HUES64 (cell line): Measurements from ENCODE around the gene ZDHHC18.
A peak's percentile ranks its signal among the peaks of the same experiment; 100 is the strongest.

Source experiments
- H3K27ac ChIP-seq: 2 replicates; pipeline ENCODE4 v1.7.0; 2013; ENCODE audit warnings: low read depth, low read length, inconsistent platforms
- H3K27me3 ChIP-seq: 2 replicates; pipeline ENCODE4 v1.6.1; 2013; ENCODE audit warnings: mild to moderate bottlenecking, low read length; ENCODE audit not compliant: insufficient read depth
- H3K36me3 ChIP-seq: 2 replicates; pipeline ENCODE4 v1.6.1; 2013; ENCODE audit warnings: mild to moderate bottlenecking, low read length; ENCODE audit not compliant: insufficient read depth
- H3K4me1 ChIP-seq: 2 replicates; pipeline ENCODE4 v1.6.1; 2013; ENCODE audit warnings: mild to moderate bottlenecking, low read length, moderate library complexity; ENCODE audit not compliant: insufficient read depth
- H3K4me3 ChIP-seq: 2 replicates; pipeline ENCODE4 v1.5.1; 2013; ENCODE audit warnings: mild to moderate bottlenecking, low read length, moderate library complexity
- H3K9ac ChIP-seq: 2 replicates; pipeline ENCODE4 v1.6.1; 2013; ENCODE audit warnings: mild to moderate bottlenecking, low read depth, low read length
- H3K9me3 ChIP-seq: 2 replicates; pipeline ENCODE4 v1.6.1; 2013; ENCODE audit warnings: low read depth, low read length; ENCODE audit not compliant: insufficient read depth
- WGBS: fragments of 150-250, 120-280 bp; methylation state at CpG from one replicate; pipeline ENCODE4 v1.1.7; 2013; ENCODE audit warnings: missing lambda C conversion rate; 5-methylcytosine and 5-hydroxymethylcytosine counted together

ZDHHC18 gene

GRCh38 chr1:26786437-26787380, 39.8 kb upstream of the ZDHHC18 start:
- H3K27ac ChIP-seq: peak overlapping the region; percentile 97
- peak overlapping the region; percentile 93 for H3K9ac ChIP-seq
- H3K4me1 ChIP-seq: peaks cover 38% of the 10 kb centered on the region
- 39% methylated on average over 12 of the region's 12 CpGs for WGBS
- H3K36me3 ChIP-seq: peaks cover 19% of the 10 kb centered on the region
- no peaks in the 10 kb centered on the region for H3K27me3 ChIP-seq
- H3K9me3 ChIP-seq: no peaks in the 10 kb centered on the region
- H3K4me3 ChIP-seq: peak overlapping the region; percentile 83

GRCh38 chr1:26787381-26787705, 39.1 kb upstream of the ZDHHC18 start:
- Histone ChIP-seq H3K36me3 (peaks cover 13% of the 10 kb centered on the region), H3K4me1 (peaks cover 38% of the 10 kb centered on the region), H3K9ac (peak overlapping the region; percentile 93), H3K27me3 (no peaks in the 10 kb centered on the region), H3K4me3 (peak overlapping the region; percentile 83), H3K27ac (peak overlapping the region; percentile 97), H3K9me3 (no peaks in the 10 kb centered on the region)
- WGBS: 9% methylated on average over 11 of the region's 11 CpGs

GRCh38 chr1:26787706-26788514, 38.6 kb upstream of the ZDHHC18 start, which contains the start of gene PIGV:
Gene PIGV, plus strand, starts transcription at chr1:26787950. Its CDS starts 2,866 bp downstream, at chr1:26790816.
- 1% methylated on average over 63 of the region's 63 CpGs for WGBS
- Histone ChIP-seq H3K9ac (peak within 1 kb of the TSS; percentile 93), H3K27me3 (no peaks in the 10 kb centered on the region), H3K27ac (peak within 1 kb of the TSS; percentile 97), H3K4me1 (peaks cover 38% of the 10 kb centered on the region), H3K36me3 (peaks cover 7% of the 10 kb centered on the region), H3K4me3 (peak within 1 kb of the TSS; percentile 83), H3K9me3 (no peaks in the 10 kb centered on the region)

GRCh38 chr1:26788515-26788785, 38.0 kb upstream of the ZDHHC18 start:
- WGBS: 36% methylated on average over 10 of the region's 10 CpGs
- no peaks in the 10 kb centered on the region for H3K27me3 ChIP-seq
- peak overlapping the region; percentile 97 for H3K27ac ChIP-seq
- peak overlapping the region; percentile 83 for H3K4me3 ChIP-seq
- no peaks in the 10 kb centered on the region for H3K9me3 ChIP-seq
- peaks cover 2% of the 10 kb centered on the region for H3K36me3 ChIP-seq
- H3K9ac ChIP-seq: peak overlapping the region; percentile 93
- peaks cover 34% of the 10 kb centered on the region for H3K4me1 ChIP-seq

- peak overlapping the region; percentile 93 for H3K9ac ChIP-seq
- no peaks in the 10 kb centered on the region for H3K27me3 ChIP-seq
- 8% methylated on average over 19 of the region's 19 CpGs for WGBS
- peaks cover 29% of the 10 kb centered on the region for H3K4me1 ChIP-seq
- H3K27ac ChIP-seq: no peak overlapping the region
- peaks cover 2% of the 10 kb centered on the region; the same call in 1 of the 2 replicates for H3K36me3 ChIP-seq
- H3K9me3 ChIP-seq: no peaks in the 10 kb centered on the region
- H3K4me3 ChIP-seq: peak overlapping the region; percentile 83
Measured at GRCh38 chr1:26788836-26789611, 37.5 kb upstream of the ZDHHC18 start.

- 89% methylated on average over 3 of the region's 3 CpGs for WGBS
- H3K9me3 ChIP-seq: no peaks in the 10 kb centered on the region
- H3K9ac ChIP-seq: no peak overlapping the region
- peaks cover 7% of the 10 kb centered on the region for H3K36me3 ChIP-seq
- no peak overlapping the region for H3K4me3 ChIP-seq
- no peaks in the 10 kb centered on the region for H3K27me3 ChIP-seq
- H3K27ac ChIP-seq: no peak overlapping the region
- H3K4me1 ChIP-seq: peaks cover 29% of the 10 kb centered on the region
Measured at GRCh38 chr1:26789612-26789865, 36.9 kb upstream of the ZDHHC18 start.

- H3K9ac ChIP-seq: no peak overlapping the region
- 87% methylated on average over 3 of the region's 4 CpGs for whole genome bisulfite sequencing
- H3K27me3 ChIP-seq: no peaks in the 10 kb centered on the region
- H3K4me1 ChIP-seq: peaks cover 29% of the 10 kb centered on the region
- H3K36me3 ChIP-seq: peaks cover 11% of the 10 kb centered on the region
- H3K4me3 ChIP-seq: no peak overlapping the region
- no peaks in the 10 kb centered on the region for H3K9me3 ChIP-seq
- H3K27ac ChIP-seq: no peak overlapping the region
Measured at GRCh38 chr1:26789931-26790330, 36.6 kb upstream of the ZDHHC18 start.

- Histone ChIP-seq H3K27me3 (no peaks in the 10 kb centered on the region), H3K9me3 (no peaks in the 10 kb centered on the region), H3K9ac (no peak overlapping the region), H3K4me1 (peaks cover 29% of the 10 kb centered on the region), H3K36me3 (peaks cover 15% of the 10 kb centered on the region), H3K27ac (no peak overlapping the region), H3K4me3 (no peak overlapping the region)
- WGBS: 88% methylated on average over 5 of the region's 5 CpGs
Measured at GRCh38 chr1:26790551-26790953, 35.9 kb upstream of the ZDHHC18 start.

- Histone ChIP-seq H3K9ac (no peak overlapping the region), H3K27me3 (no peaks in the 10 kb centered on the region), H3K9me3 (no peaks in the 10 kb centered on the region), H3K4me3 (no peak overlapping the region), H3K4me1 (peaks cover 23% of the 10 kb centered on the region), H3K36me3 (peaks cover 15% of the 10 kb centered on the region), H3K27ac (no peak overlapping the region)
- WGBS: 90% methylated on average over 6 of the region's 6 CpGs
Measured at GRCh38 chr1:26791148-26791547, 35.3 kb upstream of the ZDHHC18 start.

- H3K4me3 ChIP-seq: no peak overlapping the region
- H3K9me3 ChIP-seq: no peaks in the 10 kb centered on the region
- 88% methylated on average over 3 of the region's 3 CpGs for WGBS
- no peaks in the 10 kb centered on the region for H3K27me3 ChIP-seq
- H3K4me1 ChIP-seq: peaks cover 18% of the 10 kb centered on the region
- H3K9ac ChIP-seq: no peak overlapping the region
- H3K27ac ChIP-seq: no peak overlapping the region
- H3K36me3 ChIP-seq: peaks cover 15% of the 10 kb centered on the region
Measured at GRCh38 chr1:26791626-26792025, 34.9 kb upstream of the ZDHHC18 start.

- no peaks in the 10 kb centered on the region for H3K9me3 ChIP-seq
- H3K4me3 ChIP-seq: no peak overlapping the region
- H3K36me3 ChIP-seq: peaks cover 15% of the 10 kb centered on the region
- WGBS: 91% methylated on average over 2 of the region's 2 CpGs
- H3K9ac ChIP-seq: no peak overlapping the region
- H3K27me3 ChIP-seq: no peaks in the 10 kb centered on the region
- peaks cover 11% of the 10 kb centered on the region for H3K4me1 ChIP-seq
- H3K27ac ChIP-seq: no peak overlapping the region
Measured at GRCh38 chr1:26792924-26793323, 33.6 kb upstream of the ZDHHC18 start.
